GM18499 (cell line): ENCODE measurements around the gene RIMS1.

Experiments used
- ATAC-seq: cut with Tn5 transposase; IDR thresholded peaks from one replicate; pipeline ENCODE4 v1.9.1; 2021; ENCODE audit warnings: moderate number of reproducible peaks; ENCODE audit not compliant: insufficient read depth, unreplicated experiment

RIMS1 gene

GRCh38 chr6:72386324-72386723 lies 500.0 kb downstream of the RIMS1 start:
- no peak for ATAC-seq

- ATAC-seq = no peak
Measured at GRCh38 chr6:72389698-72390097, 503.3 kb downstream of the RIMS1 start.

- no peak for ATAC-seq
Measured at GRCh38 chr6:72390548-72390947, 504.2 kb downstream of the RIMS1 start.

- no peak for ATAC-seq
Measured at GRCh38 chr6:72401865-72402264, 515.5 kb downstream of the RIMS1 start.

GRCh38 chr6:72403413-72403812 lies 517.1 kb downstream of the RIMS1 start:
- ATAC-seq = no peak

GRCh38 chr6:72406517-72406916 lies 520.2 kb downstream of the RIMS1 start:
- ATAC-seq = peak; percentile 72

- no peak for ATAC-seq
Measured at GRCh38 chr6:72410769-72411168, 524.4 kb downstream of the RIMS1 start.

- peak; percentile 70 for ATAC-seq
Measured at GRCh38 chr6:72411872-72412708, 525.7 kb downstream of the RIMS1 start.

- ATAC-seq = no peak
Measured at GRCh38 chr6:72412709-72413044, 526.3 kb downstream of the RIMS1 start.

GRCh38 chr6:72413884-72414283 lies 527.5 kb downstream of the RIMS1 start:
- ATAC-seq = no peak

GRCh38 chr6:72414657-72415056 lies 528.3 kb downstream of the RIMS1 start:
- no peak for ATAC-seq

GRCh38 chr6:72416744-72417465 lies 530.6 kb downstream of the RIMS1 start:
- no peak for ATAC-seq

GRCh38 chr6:72417759-72418158 lies 531.4 kb downstream of the RIMS1 start:
- no peak for ATAC-seq

GRCh38 chr6:72418495-72418894 lies 532.1 kb downstream of the RIMS1 start:
- no peak for ATAC-seq

- ATAC-seq = no peak
Measured at GRCh38 chr6:72419966-72420365, 533.6 kb downstream of the RIMS1 start.

- ATAC-seq = no peak
Measured at GRCh38 chr6:72420409-72420808, 534.1 kb downstream of the RIMS1 start.

- ATAC-seq = no peak
Measured at GRCh38 chr6:72421387-72421786, 535.0 kb downstream of the RIMS1 start.

- no peak for ATAC-seq
Measured at GRCh38 chr6:72422171-72422570, 535.8 kb downstream of the RIMS1 start.

- no peak for ATAC-seq
Measured at GRCh38 chr6:72424476-72424875, 538.1 kb downstream of the RIMS1 start.

GRCh38 chr6:72425003-72425681 lies 538.8 kb downstream of the RIMS1 start:
- no peak for ATAC-seq

GRCh38 chr6:72440611-72441010 lies 554.3 kb downstream of the RIMS1 start:
- no peak for ATAC-seq
